GM12872 (cell line): ENCODE results near the gene STOM.

Experiments used
- CTCF ChIP-seq: IDR thresholded peaks from 3 replicates; pipeline ENCODE4 v1.5.1; 2011; ENCODE audit warnings: low read depth, mild to moderate bottlenecking, low read length, moderate library complexity; ENCODE audit not compliant: insufficient read depth

The STOM gene

GRCh38 chr9:121316378-121316777 lies 53.7 kb downstream of the STOM start:
- no peak for TF ChIP-seq CTCF

- no peak for TF ChIP-seq CTCF
These were observed 56.4 kb downstream of the STOM start for GRCh38 chr9:121313458-121314152.

- no peak for TF ChIP-seq CTCF
These were observed 57.9 kb downstream of the STOM start for GRCh38 chr9:121312169-121312568.

GRCh38 chr9:121310571-121310970 lies 59.5 kb downstream of the STOM start:
- no peak for TF ChIP-seq CTCF

GRCh38 chr9:121309833-121310425 lies 60.1 kb downstream of the STOM start:
- TF ChIP-seq CTCF: no peak

GRCh38 chr9:121309171-121309570 lies 60.9 kb downstream of the STOM start:
- TF ChIP-seq CTCF: no peak

GRCh38 chr9:121308765-121309164 lies 61.3 kb downstream of the STOM start:
- no peak for TF ChIP-seq CTCF
